Gastroesophageal sphincter (tissue), 4 donors: ENCODE measurements around the gene PHF12. TPM values are rescaled to one million over a fixed set of nuclear protein-coding genes. Genes with fewer than 3 reads are reported as not detected.

Experiments
- ATAC-seq: fragments of 150-250 bp; one replicate; pipeline ENCODE4 v1.9.1; 2016; ENCODE audit warnings: mild to moderate bottlenecking, moderate library complexity
- H3K27ac ChIP-seq, 4 donors: fragments of 200-600 bp; sonication (generic) in 3 of 4; 1 replicate in 3 of 4; 2 replicates in 1 of 4; pipeline ENCODE4 v1.5.1; 2016 to 2019
- H3K27me3 ChIP-seq: fragments of 200-600 bp; sonication (generic); one replicate; pipeline ENCODE4 v1.5.1; 2019
- H3K36me3 ChIP-seq, 2 donors: fragments of 200-600 bp; sonication (generic); one replicate each; pipeline ENCODE4 v1.5.1; 2019; ENCODE audit warnings: control low read depth in 1 of 2
- H3K4me1 ChIP-seq, 3 donors: fragments of 200-600 bp; sonication (generic); 1 replicate in 2 of 3; 2 replicates in 1 of 3; pipeline ENCODE4 v1.5.1; 2016 to 2019; ENCODE audit warnings: control low read depth in 2 of 3
- H3K4me3 ChIP-seq, 2 donors: fragments of 200-600 bp; sonication (generic); one replicate each; pipeline ENCODE4 v1.5.1; 2019; ENCODE audit warnings: mild to moderate bottlenecking in 1 of 2, moderate library complexity in 1 of 2
- H3K9me3 ChIP-seq, 3 donors: fragments of 200-600 bp; sonication (generic); one replicate each; pipeline ENCODE4 v1.5.1; 2017 to 2019; ENCODE audit warnings: control low read depth in 2 of 3
- EP300 ChIP-seq: sonication (generic); formaldehyde crosslinking; IDR thresholded peaks from one replicate; pipeline ENCODE4 v1.6.1; 2017; ENCODE audit warnings: antibody characterized with exemption, mild to moderate bottlenecking
- POLR2A ChIP-seq, 2 donors: fragments of 450-650 bp; IDR thresholded peaks; one replicate each; pipeline ENCODE4 v1.6.1; 2017; ENCODE audit warnings: antibody characterized with exemption in 2 of 2, mild to moderate bottlenecking in 2 of 2, moderate library complexity in 1 of 2
- POLR2AphosphoS5 ChIP-seq: sonication (generic); formaldehyde crosslinking; IDR thresholded peaks from one replicate; pipeline ENCODE4 v1.6.1; 2017; ENCODE audit warnings: antibody characterized with exemption
- WGBS, 2 donors: methylation state at CpG; one replicate each; pipeline ENCODE4 v1.1.5; 2018; ENCODE audit warnings: low coverage in 1 of 2; 5-methylcytosine and 5-hydroxymethylcytosine counted together
- total RNA-seq, 4 donors: library from RNA; depleted of rRNA; stranded (reverse); fragments of >200 nt; gene quantifications; one replicate each; pipeline ENCODE4 v1.1.0, GENCODE V29; 2016
- TF ChIP-seq, protein P1 (sequence below), 4 experiments: fragments of 200-600 bp in 2 of 4; fragments of 450-650 bp in 2 of 4; sonication (generic) in 1 of 4; IDR thresholded peaks; one replicate each; pipeline ENCODE4 v1.5.1; 2017 to 2019; ENCODE audit warnings: antibody characterized with exemption in 4 of 4, mild to moderate bottlenecking in 2 of 4, moderate library complexity in 2 of 4

The PHF12 gene
- total RNA-seq, 4 donors from 2014 or later: 20.2 to 46.9 (median 37.8) TPM

DNA sequence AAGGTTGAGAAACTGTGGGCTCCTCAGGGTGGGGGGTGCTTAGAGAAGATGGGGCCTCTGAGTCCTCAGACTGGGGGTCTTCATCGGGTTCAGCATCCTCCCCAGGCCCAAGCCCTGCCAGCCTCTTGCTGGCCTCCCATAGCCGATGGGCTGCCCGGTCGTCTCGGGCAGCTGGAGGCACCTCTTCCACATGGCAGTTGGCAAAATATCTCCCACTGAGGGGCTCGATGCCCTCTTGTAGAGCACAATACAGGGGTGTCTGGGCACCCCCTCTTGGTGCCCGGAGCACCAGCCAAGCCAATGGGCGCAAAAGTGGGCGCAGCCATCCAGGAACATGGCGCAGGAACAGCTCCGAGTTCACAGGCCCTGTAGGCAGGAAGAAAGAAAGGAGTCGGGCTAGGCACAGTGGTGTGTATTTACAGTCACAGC lies 52.8 kb downstream of the PHF12 start:
- TF ChIP-seq EP300: no peak
- Histone ChIP-seq H3K4me1 (peaks cover 0 to 66% (median 11%) of the 10 kb centered on the region in 3 donors), H3K27me3 (no peaks in the 10 kb centered on the region), H3K36me3 (no peaks in the 10 kb centered on the region), H3K4me3 (no peak overlapping the region), H3K9me3 (no peaks in the 10 kb centered on the region), H3K27ac (peak overlapping the region in 3 of 4 donors; percentile 90 to 96 (median 96))
- WGBS, 2 donors: 100% methylated on average over 3 of the region's 12 CpGs; no CpG with 5 or more reads in 1 of the 2 donors
- no peak for ATAC-seq

DNA sequence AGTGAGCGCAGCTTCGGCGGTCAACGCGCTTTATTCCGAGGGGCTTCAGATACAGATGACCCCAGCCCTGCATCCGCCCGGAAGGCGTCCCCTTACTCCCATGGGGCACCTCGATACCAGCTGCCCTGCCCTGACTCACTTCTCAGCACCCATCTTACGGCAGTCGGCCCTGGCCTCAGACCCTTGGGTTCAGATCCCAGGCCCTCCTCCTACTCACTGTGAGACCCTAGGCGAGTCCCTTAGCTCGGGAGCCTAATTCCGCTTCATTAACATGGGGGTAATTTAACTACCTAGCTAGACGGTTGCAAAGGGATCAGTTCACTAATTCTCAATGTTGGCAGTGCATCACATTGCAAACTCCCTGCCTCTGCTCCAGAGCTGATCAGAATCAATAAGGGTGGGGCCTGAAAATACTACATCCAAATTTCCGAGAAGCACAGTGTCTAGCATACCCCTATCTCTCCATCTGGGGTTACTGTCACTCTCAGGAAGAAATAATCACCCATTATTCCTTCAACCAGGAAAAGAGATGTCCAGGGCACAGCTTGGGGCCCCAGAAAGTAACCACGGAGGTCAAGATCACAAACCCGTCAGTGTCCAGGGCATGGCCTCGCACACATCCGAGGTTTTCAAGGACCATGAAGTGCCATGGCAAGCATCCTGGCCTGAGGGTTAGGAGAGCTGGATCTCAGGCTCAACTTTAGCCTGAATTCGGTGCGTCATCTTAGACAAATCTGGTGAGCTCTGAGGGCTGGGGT lies 53.4 kb downstream of the PHF12 start:
- 47% methylated on average over 7 of the region's 23 CpGs; no CpG with 5 or more reads in 1 of the 2 donors for WGBS, 2 donors
- H3K27me3 ChIP-seq: no peaks in the 10 kb centered on the region
- TF ChIP-seq POLR2AphosphoS5 (no peak), POLR2A (IDR thresholded peaks at IDR 0.05) (no peak), EP300 (no peak)
- TF ChIP-seq, protein P1, sequence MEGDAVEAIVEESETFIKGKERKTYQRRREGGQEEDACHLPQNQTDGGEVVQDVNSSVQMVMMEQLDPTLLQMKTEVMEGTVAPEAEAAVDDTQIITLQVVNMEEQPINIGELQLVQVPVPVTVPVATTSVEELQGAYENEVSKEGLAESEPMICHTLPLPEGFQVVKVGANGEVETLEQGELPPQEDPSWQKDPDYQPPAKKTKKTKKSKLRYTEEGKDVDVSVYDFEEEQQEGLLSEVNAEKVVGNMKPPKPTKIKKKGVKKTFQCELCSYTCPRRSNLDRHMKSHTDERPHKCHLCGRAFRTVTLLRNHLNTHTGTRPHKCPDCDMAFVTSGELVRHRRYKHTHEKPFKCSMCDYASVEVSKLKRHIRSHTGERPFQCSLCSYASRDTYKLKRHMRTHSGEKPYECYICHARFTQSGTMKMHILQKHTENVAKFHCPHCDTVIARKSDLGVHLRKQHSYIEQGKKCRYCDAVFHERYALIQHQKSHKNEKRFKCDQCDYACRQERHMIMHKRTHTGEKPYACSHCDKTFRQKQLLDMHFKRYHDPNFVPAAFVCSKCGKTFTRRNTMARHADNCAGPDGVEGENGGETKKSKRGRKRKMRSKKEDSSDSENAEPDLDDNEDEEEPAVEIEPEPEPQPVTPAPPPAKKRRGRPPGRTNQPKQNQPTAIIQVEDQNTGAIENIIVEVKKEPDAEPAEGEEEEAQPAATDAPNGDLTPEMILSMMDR (IDR thresholded peaks at IDR 0.05): no peak
- H3K36me3 ChIP-seq: no peaks in the 10 kb centered on the region
- peak; percentile 5 for ATAC-seq
- H3K27ac ChIP-seq: peak overlapping the region; percentile 73 to 96 (median 93)
- H3K4me1 ChIP-seq: peaks cover 0 to 64% (median 11%) of the 10 kb centered on the region in 3 donors
- peak overlapping the region; percentile 67 to 97 for H3K4me3 ChIP-seq
- H3K9me3 ChIP-seq: no peaks in the 10 kb centered on the region

- no CpG with 5 or more reads among the region's 73 CpGs for WGBS, 2 donors
- Histone ChIP-seq H3K4me3 (peak within 1 kb of the TSS; percentile 67 to 97), H3K27ac (peak within 1 kb of the TSS; percentile 73 to 96 (median 93)), H3K9me3 (no peaks in the 10 kb centered on the region), H3K36me3 (no peaks in the 10 kb centered on the region), H3K4me1 (peaks cover 0 to 68% (median 11%) of the 10 kb centered on the region in 3 donors), H3K27me3 (no peaks in the 10 kb centered on the region)
- ATAC-seq: peak; percentile 86
- TF ChIP-seq, protein P1 (IDR thresholded peaks at IDR 0.05): peak in 3 of 4 experiments; percentile 15 to 39 (median 26)
- TF ChIP-seq POLR2A (IDR thresholded peaks at IDR 0.05): peak; percentile 61 to 63
- no peak for TF ChIP-seq EP300
- peak; percentile 89 for TF ChIP-seq POLR2AphosphoS5
Measured at GRCh38 chr17:28896884-28897768, 54.2 kb downstream of the PHF12 start, which contains the start of gene FLOT2. TSS of gene FLOT2 (minus strand) at chr17:28897733. CDS start at chr17:28897574, 159 bp downstream.

GRCh38 chr17:28896491-28896883 lies 54.8 kb downstream of the PHF12 start:
- H3K9me3 ChIP-seq: no peaks in the 10 kb centered on the region
- 0 to 3% methylated on average over 1 to 3 of the region's 5 CpGs for WGBS, 2 donors
- peak overlapping the region; percentile 67 to 97 for H3K4me3 ChIP-seq
- no peaks in the 10 kb centered on the region for H3K27me3 ChIP-seq
- peaks cover 0 to 2% of the 10 kb centered on the region in 2 donors for H3K36me3 ChIP-seq
- H3K27ac ChIP-seq: peak overlapping the region; percentile 73 to 96 (median 93)
- peaks cover 0 to 68% (median 11%) of the 10 kb centered on the region in 3 donors for H3K4me1 ChIP-seq
- no peak for ATAC-seq
- TF ChIP-seq POLR2A (IDR thresholded peaks at IDR 0.05) (no peak), POLR2AphosphoS5 (no peak), EP300 (no peak)
- TF ChIP-seq, protein P1 (IDR thresholded peaks at IDR 0.05): no peak
